Activated naive CD4-positive, alpha-beta T cell treated with anti-CD3 and anti-CD28 coated beads, Interleukin-2, amount 10 ng/mL, durations not matched to agents 7 days and 5 days (primary cell): Measurements from ENCODE around the gene ELOVL7.

Experiments used
- CTCF ChIA-PET: fragments of 350-600 bp; sonication (Branson Sonifier 250); formaldehyde crosslinking; loops from one replicate; lab custom pipeline; 2021; ENCODE audit warnings: antibody characterized with exemption; lab: Charles Lee
- DNase-seq: peaks from one replicate; pipeline ENCODE4 v3.0.0-alpha.2; 2020
- H3K27ac Mint-ChIP-seq: one replicate; pipeline ENCODE4 v1.8.0; 2021; ENCODE audit warnings: mild to moderate bottlenecking, moderate library complexity, mixed read lengths
- H3K27me3 Mint-ChIP-seq: one replicate; pipeline ENCODE4 v1.8.0; 2021; ENCODE audit warnings: mild to moderate bottlenecking, mixed read lengths
- H3K36me3 Mint-ChIP-seq: one replicate; pipeline ENCODE4 v1.8.0; 2021; ENCODE audit warnings: mixed read lengths
- H3K4me1 Mint-ChIP-seq: one replicate; pipeline ENCODE4 v1.8.0; 2021; ENCODE audit warnings: mixed read lengths
- H3K4me3 Mint-ChIP-seq: one replicate; pipeline ENCODE4 v1.8.0; 2021; ENCODE audit warnings: mild to moderate bottlenecking, moderate library complexity, mixed read lengths
- H3K9me3 Mint-ChIP-seq: one replicate; pipeline ENCODE4 v1.8.0; 2021; ENCODE audit warnings: mixed read lengths

The ELOVL7 gene

DNA sequence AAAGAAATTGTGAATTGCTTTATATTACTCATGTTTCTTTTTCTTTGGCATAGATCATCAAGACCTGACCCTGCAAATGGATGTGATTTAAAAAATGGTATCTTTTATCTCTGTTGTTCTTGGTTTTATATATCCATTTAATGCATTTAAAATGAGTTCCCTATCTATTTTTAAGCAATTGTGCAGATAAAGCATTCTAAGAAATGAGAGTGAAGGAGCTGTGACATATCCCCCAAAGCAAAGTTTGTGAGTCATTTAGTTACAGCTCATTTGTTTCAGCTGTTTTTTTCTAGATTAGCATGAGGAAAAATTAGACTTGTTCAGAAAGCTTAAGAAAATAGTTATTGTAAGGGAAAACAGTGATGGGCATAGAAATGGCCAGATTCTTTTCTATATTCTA lies 7.6 kb upstream of the ELOVL7 start:
- H3K27me3 Mint-ChIP-seq = peaks cover 6% of the 10 kb centered on the region
- DNase-seq = no peak
- no peak overlapping the region for H3K27ac Mint-ChIP-seq
- no peaks in the 10 kb centered on the region for H3K9me3 Mint-ChIP-seq
- no peaks in the 10 kb centered on the region for H3K4me1 Mint-ChIP-seq
- H3K36me3 Mint-ChIP-seq = no peaks in the 10 kb centered on the region
- H3K4me3 Mint-ChIP-seq = no peak overlapping the region
- CTCF ChIA-PET = no interaction called here

DNA sequence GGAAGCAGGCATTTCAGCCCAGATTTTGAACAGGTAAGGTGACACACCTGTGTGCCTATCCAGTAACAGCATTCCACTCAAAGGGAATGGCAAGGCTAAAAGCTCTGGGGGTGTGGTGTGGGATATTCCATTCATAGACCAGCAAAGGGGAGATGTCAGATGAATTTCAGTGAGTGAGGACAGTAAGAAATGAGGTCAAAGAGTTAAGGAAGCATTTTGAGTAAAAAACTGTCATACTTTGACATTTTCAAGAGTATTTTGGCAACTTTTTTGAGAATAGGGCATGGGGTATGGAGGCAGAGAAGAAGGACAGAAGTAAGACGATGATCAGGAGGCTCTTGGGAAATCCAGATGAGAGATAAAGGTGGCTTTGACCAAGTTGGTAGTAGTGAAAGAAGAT lies 2.2 kb upstream of the ELOVL7 start:
- Mint-ChIP-seq H3K36me3 (no peaks in the 10 kb centered on the region), H3K4me3 (no peak overlapping the region), H3K4me1 (peaks cover 12% of the 10 kb centered on the region), H3K27ac (no peak overlapping the region), H3K9me3 (no peaks in the 10 kb centered on the region), H3K27me3 (peaks cover 57% of the 10 kb centered on the region)
- CTCF ChIA-PET = interaction anchor here (0.6 kb wide), 1 partner anchor 22 kb away, joined by 3 read pairs; no protein-coding TSS in a partner anchor
- DNase-seq = no peak

DNA sequence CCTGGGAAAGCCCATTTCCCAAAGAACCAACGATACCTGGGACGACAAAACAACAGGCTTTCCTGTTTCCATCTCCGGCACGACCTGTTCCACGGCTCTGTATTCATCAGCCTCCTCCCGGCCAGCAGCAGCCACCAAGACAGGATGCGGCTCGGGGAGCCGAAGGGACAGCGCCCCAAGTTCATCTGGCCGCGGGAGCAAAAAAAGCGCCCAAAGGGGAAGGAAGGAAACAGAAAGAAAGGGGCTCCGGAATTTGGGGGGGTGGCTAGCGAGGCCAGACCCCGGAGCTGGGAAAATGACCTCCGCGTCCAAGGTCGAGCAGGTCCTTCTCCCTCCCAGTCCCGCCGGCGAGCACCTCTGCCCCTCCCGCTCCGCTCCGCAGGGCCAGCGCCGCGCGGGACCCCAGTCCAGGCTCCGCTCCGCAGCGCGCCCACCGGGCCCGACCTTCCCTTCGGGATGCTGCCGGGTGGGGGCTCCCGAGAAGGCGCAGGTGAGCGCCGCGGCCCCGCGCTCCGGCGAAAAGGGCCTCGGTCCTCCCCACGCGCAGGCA lies 608 bp downstream of the ELOVL7 start:
- peaks cover 12% of the 10 kb centered on the region for H3K4me1 Mint-ChIP-seq
- H3K36me3 Mint-ChIP-seq = no peaks in the 10 kb centered on the region
- H3K9me3 Mint-ChIP-seq = no peaks in the 10 kb centered on the region
- peak; percentile 27 for DNase-seq
- H3K27me3 Mint-ChIP-seq = peaks cover 69% of the 10 kb centered on the region
- no peak overlapping the region for H3K27ac Mint-ChIP-seq
- peak overlapping the region; percentile 76 for H3K4me3 Mint-ChIP-seq
- CTCF ChIA-PET = interaction anchor here (1.0 to 1.4 kb wide), 2 partner anchors 166 to 167 kb away, joined by 3 to 4 read pairs; no protein-coding TSS in a partner anchor

DNA sequence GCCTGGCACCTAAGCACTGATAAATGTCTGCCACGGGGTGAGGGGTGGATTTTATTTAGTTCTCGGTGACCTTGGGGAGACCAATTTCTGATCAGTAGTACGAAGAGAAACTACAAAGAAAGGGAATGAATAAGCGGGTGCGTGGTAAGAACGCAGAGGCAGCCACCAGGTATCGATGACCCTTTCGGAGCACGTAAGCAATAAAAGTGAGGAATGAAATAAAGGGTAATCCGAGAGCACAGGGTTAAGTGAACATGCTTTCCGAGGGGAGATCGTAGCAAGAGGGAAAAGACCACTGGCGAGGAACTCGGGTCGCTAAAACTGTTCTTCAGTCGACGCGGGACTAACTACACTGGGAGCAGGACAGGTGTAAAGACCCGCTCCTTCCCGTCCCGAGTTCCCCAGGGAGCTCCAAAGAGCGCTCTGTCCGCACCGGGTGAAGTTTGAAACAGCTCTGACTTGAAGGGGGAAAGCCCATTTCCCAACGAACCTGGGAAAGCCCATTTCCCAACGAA lies 1.1 kb downstream of the ELOVL7 start:
- CTCF ChIA-PET = no interaction called here
- DNase-seq = no peak
- peak overlapping the region; percentile 4 for H3K27ac Mint-ChIP-seq
- no peaks in the 10 kb centered on the region for H3K9me3 Mint-ChIP-seq
- peaks cover 69% of the 10 kb centered on the region for H3K27me3 Mint-ChIP-seq
- H3K4me3 Mint-ChIP-seq = peak overlapping the region; percentile 76
- peaks cover 12% of the 10 kb centered on the region for H3K4me1 Mint-ChIP-seq
- no peaks in the 10 kb centered on the region for H3K36me3 Mint-ChIP-seq

DNA sequence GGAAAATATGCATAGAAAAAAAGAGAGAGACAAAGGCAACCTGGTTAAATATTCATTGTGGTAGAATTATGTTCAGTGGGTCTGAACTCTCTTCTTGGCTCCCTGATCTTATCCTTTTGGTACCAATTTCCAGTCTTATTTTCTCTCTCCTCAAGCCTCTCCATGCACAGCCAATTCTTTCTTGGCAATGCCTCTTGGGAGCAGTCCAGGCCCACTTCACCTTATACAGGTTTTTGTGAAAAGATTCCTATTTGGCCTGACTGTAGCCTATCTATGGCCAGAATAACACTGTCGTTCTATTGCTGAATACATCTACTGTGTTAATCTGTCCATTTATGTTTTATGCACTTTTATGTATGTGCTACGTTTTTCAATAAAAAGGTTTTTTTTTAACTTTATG lies 2.7 kb downstream of the ELOVL7 start:
- Mint-ChIP-seq H3K4me1 (peaks cover 12% of the 10 kb centered on the region), H3K4me3 (no peak overlapping the region), H3K27ac (no peak overlapping the region), H3K36me3 (no peaks in the 10 kb centered on the region), H3K9me3 (no peaks in the 10 kb centered on the region), H3K27me3 (peaks cover 60% of the 10 kb centered on the region)
- CTCF ChIA-PET = no interaction called here
- DNase-seq = no peak

DNA sequence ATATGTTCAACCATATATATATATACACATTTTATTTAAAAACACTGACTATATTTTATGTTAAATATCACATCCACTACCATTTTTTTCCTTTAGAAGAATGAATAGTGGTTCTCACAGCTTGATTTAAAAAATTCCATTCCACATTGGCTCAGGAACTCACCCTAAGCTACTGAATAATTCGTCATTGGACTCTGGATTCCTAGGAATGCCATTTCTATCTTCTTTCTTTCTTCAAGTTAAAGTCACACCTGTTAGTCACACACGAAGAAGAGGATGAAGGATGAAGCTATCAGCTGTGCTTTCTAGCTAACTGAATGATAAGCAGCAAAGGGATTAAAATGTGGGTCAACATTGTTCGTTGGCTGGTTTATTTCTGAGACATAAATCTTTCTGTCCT lies 7.9 kb downstream of the ELOVL7 start:
- CTCF ChIA-PET = no interaction called here
- Mint-ChIP-seq H3K27me3 (peaks cover 11% of the 10 kb centered on the region), H3K4me1 (no peaks in the 10 kb centered on the region), H3K4me3 (no peak overlapping the region), H3K9me3 (no peaks in the 10 kb centered on the region), H3K36me3 (no peaks in the 10 kb centered on the region), H3K27ac (no peak overlapping the region)
- no peak for DNase-seq

DNA sequence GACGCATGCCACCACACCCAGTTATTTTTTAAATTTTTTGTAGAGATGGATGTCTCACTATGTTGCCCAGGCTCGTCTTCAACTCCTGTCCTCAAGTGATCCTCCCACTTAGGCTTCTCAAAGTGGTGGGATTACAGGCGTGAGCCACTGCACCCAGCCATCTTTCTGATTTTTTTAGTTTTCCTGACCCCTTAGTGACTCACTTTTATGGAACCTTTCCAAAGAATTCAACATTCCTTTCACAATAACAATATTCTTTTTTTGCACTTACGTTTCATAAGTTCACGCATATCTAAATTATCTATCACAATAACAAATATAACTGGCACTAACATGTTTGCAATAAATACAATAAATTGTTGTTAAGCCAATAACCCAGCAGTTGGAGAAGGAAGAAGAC lies 8.5 kb downstream of the ELOVL7 start:
- CTCF ChIA-PET = no interaction called here
- peaks cover 8% of the 10 kb centered on the region for H3K27me3 Mint-ChIP-seq

DNA sequence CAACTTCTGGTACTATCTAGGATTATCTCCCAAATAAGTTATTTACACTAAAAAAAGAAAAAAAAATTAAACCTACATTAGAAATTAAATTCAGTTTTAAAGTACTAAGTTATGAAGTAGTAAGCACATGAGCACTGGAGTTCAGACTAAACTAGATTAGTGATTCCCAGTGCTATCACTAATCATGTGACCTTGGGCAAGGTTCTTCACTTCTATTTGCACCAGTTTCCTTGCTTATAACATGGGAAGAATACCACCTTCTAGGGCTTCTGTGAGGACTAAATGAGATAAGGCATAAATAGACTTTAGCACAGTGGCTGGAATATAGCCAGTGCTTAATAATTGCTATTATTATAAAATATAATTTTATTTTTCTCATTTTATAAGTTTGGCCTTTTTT lies 10.5 kb downstream of the ELOVL7 start:
- CTCF ChIA-PET = no interaction called here
- no peaks in the 10 kb centered on the region for H3K27me3 Mint-ChIP-seq
- H3K4me1 Mint-ChIP-seq = peaks cover 4% of the 10 kb centered on the region
- H3K36me3 Mint-ChIP-seq = no peaks in the 10 kb centered on the region
- DNase-seq = no peak
- H3K9me3 Mint-ChIP-seq = no peaks in the 10 kb centered on the region
- H3K27ac Mint-ChIP-seq = no peak overlapping the region
- H3K4me3 Mint-ChIP-seq = no peak overlapping the region

More for the DNA sequence above, 8.5 kb downstream of the ELOVL7 start:
- DNase-seq = no peak
- no peaks in the 10 kb centered on the region for H3K9me3 Mint-ChIP-seq
- no peak overlapping the region for H3K4me3 Mint-ChIP-seq
- no peak overlapping the region for H3K27ac Mint-ChIP-seq
- peaks cover 2% of the 10 kb centered on the region for H3K4me1 Mint-ChIP-seq
- H3K36me3 Mint-ChIP-seq = no peaks in the 10 kb centered on the region

DNA sequence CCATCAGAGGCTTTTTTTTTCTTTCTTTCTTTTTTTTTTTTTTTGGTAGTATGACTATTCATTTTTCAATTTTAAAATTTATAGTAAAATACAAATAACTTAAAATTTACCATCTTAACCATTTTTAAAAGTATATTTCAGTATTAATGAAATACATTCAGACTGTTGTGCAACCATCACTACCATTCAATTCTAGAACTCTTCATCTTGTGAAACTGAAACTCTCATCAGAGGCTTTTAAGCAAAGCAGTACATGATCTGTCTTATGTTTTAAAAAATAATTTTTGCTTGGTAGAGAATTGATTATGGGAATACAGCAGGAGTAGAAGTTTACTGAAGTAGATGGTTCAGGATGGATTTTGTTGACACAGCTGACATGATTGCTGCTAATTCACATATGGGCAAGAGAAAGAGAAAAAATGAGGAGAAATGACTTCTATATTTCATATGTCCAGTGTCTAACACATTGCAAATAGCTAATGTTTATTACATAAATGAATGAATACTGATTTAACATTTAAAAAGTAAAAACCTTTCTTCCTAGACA lies 13.4 kb downstream of the ELOVL7 start:
- no peak overlapping the region for H3K4me3 Mint-ChIP-seq
- H3K4me1 Mint-ChIP-seq = peaks cover 4% of the 10 kb centered on the region

DNA sequence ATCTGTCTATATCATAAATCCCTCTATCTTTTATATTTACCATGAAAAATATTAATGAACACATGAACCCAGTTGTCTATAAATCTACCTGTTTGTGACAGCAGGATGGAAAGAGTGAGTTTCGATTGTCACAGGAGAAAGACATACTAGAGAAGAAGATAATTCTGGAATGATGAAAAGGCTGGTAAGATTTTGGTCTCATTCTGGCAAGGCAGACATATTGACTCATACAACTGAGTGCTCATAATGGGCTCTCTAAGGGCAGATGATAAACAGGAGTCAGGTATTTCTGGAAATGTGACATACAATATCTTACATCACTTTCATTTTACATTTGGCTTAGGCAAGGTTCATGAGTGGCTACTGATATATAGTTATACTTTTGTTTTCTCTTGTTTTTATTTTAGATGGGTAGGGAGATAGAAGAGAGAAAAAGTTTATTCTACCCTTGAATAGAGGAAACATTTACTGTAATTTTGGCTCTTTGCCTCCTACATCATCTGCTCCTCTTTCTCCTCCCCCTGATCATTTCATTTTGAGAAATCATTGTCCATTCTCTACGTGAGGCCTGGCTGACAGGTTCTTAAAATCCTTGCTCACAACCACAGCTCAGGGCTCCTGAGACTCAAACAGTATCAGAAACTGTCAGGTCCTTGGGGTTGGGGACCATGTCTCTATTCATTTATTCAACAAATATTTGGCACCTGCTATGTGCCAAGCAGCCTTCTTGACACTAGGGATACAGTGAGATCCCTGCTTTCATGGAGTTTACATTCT lies 14.4 kb downstream of the ELOVL7 start:
- CTCF ChIA-PET = no interaction called here
- Mint-ChIP-seq H3K27ac (no peak overlapping the region), H3K36me3 (no peaks in the 10 kb centered on the region), H3K27me3 (no peaks in the 10 kb centered on the region), H3K9me3 (no peaks in the 10 kb centered on the region), H3K4me1 (peaks cover 4% of the 10 kb centered on the region), H3K4me3 (no peak overlapping the region)
- no peak for DNase-seq

More for the DNA sequence above, 13.4 kb downstream of the ELOVL7 start:
- Mint-ChIP-seq H3K27me3 (no peaks in the 10 kb centered on the region), H3K9me3 (no peaks in the 10 kb centered on the region), H3K36me3 (no peaks in the 10 kb centered on the region), H3K27ac (no peak overlapping the region)
- DNase-seq = no peak
- CTCF ChIA-PET = interaction anchor here (1.1 kb wide), 1 partner anchor 10 kb away, joined by 3 read pairs; no protein-coding TSS in a partner anchor

DNA sequence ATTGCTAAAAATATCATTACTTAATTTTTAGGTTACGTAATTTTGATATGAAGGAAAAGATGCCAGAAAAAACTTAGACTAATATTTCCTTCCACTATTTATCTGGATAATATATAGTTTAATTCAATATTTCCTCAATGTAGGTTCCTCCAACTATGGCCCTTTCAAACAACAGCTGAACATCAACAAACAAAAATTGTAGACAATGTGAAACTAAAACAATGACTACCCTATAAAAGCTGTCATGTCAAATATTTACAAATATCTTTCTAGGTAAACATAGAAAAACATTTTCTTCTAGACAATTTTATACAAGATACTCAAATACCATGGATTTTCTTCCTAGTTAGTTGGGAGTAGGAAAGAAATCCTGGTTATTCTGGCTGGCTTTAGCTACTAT lies 16.9 kb downstream of the ELOVL7 start:
- Mint-ChIP-seq H3K36me3 (no peaks in the 10 kb centered on the region), H3K9me3 (no peaks in the 10 kb centered on the region), H3K27me3 (no peaks in the 10 kb centered on the region), H3K27ac (no peak overlapping the region), H3K4me3 (no peak overlapping the region), H3K4me1 (peaks cover 4% of the 10 kb centered on the region)
- no peak for DNase-seq
- CTCF ChIA-PET = interaction anchor here (0.6 kb wide), 1 partner anchor 123 kb away, joined by 4 read pairs; no protein-coding TSS in a partner anchor

DNA sequence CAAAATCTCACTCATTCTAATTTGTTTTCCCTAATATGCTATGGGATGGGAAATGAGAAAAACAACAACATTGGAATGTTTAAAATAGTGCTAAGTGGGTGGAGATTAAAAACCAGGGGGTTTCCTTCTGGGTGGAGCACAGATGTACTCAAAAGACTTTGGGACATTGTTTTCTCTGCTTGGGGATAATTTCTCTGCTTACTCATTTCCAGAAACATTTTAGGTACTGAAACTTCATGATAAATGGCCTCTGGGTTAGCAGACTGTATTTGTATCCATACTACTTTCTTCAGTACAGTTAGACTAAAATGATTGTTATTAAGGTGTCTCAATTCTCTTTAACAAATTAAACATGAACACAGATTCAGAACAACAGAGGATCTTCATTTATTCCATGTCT lies 17.4 kb downstream of the ELOVL7 start:
- CTCF ChIA-PET = no interaction called here

DNA sequence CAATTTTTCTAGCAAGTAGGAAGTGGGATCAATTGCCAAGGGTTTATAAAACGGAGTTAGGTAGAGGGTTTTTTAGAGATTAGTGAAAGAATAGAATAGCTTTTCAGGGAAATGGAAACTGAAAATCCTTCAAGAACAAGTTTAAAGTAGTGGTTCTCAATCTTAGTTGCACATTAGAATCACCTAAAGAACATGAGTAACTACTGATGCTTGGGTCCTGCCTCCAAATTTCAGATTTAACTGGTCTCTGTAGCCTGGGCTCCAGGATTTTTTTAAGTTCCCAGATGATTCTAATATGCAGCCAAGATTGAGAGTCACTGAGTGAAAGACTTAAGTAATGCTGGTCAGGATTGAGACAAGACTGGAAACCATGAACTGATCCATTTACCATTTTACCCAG lies 20.5 kb downstream of the ELOVL7 start:
- no peaks in the 10 kb centered on the region for H3K27me3 Mint-ChIP-seq
- DNase-seq = no peak
- CTCF ChIA-PET = no interaction called here
- no peaks in the 10 kb centered on the region for H3K9me3 Mint-ChIP-seq
- H3K27ac Mint-ChIP-seq = no peak overlapping the region
- no peaks in the 10 kb centered on the region for H3K36me3 Mint-ChIP-seq
- no peak overlapping the region for H3K4me3 Mint-ChIP-seq
- H3K4me1 Mint-ChIP-seq = no peaks in the 10 kb centered on the region

More for the DNA sequence above, 17.4 kb downstream of the ELOVL7 start:
- H3K4me3 Mint-ChIP-seq = no peak overlapping the region
- DNase-seq = no peak
- no peaks in the 10 kb centered on the region for H3K36me3 Mint-ChIP-seq
- H3K9me3 Mint-ChIP-seq = no peaks in the 10 kb centered on the region
- H3K4me1 Mint-ChIP-seq = peaks cover 4% of the 10 kb centered on the region
- no peaks in the 10 kb centered on the region for H3K27me3 Mint-ChIP-seq
- H3K27ac Mint-ChIP-seq = no peak overlapping the region

DNA sequence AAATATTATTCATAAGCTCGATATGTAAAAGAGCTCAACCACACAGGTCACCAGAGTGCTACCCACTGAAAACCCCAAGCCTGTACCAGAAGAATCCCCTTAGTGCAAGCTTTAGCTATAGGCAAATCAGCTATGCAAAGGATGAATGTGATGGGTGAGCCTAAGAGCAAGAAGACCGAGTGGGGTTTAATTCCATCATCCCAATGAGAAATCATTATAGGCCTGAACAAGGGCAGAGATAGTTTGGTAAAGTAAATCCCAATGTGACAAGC lies 21.8 kb downstream of the ELOVL7 start:
- H3K27me3 Mint-ChIP-seq = no peaks in the 10 kb centered on the region
- H3K4me1 Mint-ChIP-seq = no peaks in the 10 kb centered on the region
- no peaks in the 10 kb centered on the region for H3K9me3 Mint-ChIP-seq
- no peak overlapping the region for H3K27ac Mint-ChIP-seq
- no peaks in the 10 kb centered on the region for H3K36me3 Mint-ChIP-seq
- CTCF ChIA-PET = no interaction called here
- DNase-seq = no peak
- no peak overlapping the region for H3K4me3 Mint-ChIP-seq
